Mucosa of gallbladder (tissue), 1 donor: ENCODE data around the gene SLC5A9. TPM values are rescaled to one million over a fixed set of nuclear protein-coding genes. Genes with fewer than 3 reads are reported as not detected.
A peak's percentile ranks its signal among the peaks of the same experiment; 100 is the strongest.
"Not testable (repeated sequence)": the region's sequence is repeated elsewhere in the genome, so short reads cannot be mapped to it uniquely, and the experiment has no call there.

ENCODE experiments used
- DNase-seq: peaks from one replicate; pipeline ENCODE4 v3.0.0-alpha.2; 2020; ENCODE audit warnings: low spot score
- total RNA-seq: library from RNA; stranded (reverse); gene quantifications from one replicate; pipeline ENCODE4 v1.2.1, GENCODE V29; 2021
- donor health status: DM: no; HTN: no; CAD: no.

Gene SLC5A9
- total RNA-seq, 1 donor from 2014 or later: 15.2 TPM

DNA sequence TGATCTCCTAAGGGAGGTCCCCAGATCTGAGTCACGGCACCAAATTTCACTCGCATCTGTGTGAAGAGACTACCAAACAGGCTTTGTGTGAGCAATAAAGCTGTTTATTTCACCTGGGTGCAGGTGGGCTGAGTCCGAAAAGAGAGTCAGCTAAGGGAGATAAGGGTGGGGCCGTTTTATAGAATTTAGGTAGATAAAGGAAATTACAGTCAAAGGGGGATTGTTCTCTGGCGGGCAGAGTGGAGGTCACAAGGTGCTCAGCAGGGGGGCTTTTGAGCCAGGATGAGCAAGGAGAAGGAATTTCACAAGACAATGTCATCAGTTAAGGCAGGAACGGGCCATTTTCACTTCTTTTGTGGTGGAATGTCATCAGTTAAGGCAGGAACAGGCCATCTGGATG, 8.2 kb upstream of the SLC5A9 start:
- DNase-seq: not testable (repeated sequence)

DNA sequence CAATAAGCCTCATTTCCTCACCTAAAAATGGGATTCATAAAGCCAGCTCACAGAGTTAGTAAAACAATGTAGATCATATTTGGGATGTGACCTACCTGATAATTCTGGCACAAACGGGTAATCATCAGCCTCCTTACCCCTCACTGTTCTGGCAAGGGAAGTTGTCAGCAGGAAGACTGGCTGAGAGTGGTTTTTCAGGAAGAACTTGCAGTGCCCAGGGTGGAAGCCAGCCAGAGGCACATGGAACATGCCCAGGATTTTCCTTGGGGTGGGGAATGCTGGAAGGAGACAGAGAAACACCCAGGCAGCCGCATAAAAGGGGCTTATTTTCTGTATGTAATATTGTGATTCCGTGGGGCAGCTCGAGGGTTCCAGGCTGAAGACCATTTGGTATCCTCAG, 7.7 kb upstream of the SLC5A9 start:
- peak; percentile 54 for DNase-seq

DNA sequence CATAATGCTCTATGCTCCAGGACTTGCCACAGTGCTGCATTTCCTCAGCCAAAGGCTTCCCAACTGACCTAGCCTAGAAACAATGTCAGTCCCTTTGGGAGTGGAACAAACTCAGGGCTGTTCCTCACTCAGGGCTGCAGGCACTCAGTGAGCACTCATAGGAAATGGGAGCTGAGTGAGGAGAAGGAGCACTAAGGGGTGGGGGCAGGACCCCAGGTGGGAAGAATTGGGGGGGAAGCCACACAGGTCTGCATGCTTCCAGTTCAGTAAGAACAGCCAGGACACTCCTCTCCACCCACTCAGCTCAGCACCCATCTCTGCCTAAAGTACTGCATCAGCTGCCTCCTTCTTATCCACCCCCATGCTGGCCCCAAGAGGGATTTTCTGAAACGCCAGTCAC, 7.3 kb upstream of the SLC5A9 start:
- no peak for DNase-seq

DNA sequence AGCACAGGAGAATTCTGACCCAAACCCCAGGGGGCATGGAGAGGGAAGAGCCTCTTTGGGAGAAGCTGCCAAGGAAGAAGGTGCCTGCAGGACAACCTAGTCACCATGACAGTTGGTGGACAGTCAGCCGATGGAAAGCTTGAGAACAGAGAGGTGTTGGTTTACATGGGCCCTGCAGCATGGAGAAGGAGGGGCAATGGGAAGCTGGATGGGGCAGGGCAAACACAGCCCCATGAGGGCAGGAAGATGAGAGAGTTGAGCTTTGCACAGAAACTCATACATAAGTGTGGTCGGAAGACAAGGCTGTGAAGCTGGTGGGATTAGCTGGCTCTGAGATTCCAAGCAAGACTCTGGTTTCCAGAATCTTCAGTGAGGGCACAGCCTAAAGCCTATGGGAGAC, 6.6 kb upstream of the SLC5A9 start:
- DNase-seq: no peak

DNA sequence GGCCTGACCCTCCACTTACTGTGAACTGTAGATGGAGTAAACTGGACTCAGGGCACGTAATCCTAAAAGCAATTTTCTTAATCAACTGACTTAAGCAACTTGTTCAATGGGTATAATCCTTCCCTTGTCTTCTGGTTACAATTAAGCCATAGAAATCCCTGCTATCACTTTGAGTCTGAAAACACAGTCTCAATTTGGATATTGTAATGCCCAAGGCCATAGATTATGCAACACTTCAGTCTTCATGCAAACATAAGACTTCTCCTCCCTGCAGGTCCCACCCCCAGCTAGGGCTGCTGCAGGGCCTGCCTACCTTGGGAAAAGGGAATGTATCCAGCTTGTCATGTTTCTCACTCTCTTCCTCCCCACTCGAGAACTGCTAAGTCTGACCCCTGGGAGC, 6.2 kb upstream of the SLC5A9 start:
- DNase-seq: no peak

DNA sequence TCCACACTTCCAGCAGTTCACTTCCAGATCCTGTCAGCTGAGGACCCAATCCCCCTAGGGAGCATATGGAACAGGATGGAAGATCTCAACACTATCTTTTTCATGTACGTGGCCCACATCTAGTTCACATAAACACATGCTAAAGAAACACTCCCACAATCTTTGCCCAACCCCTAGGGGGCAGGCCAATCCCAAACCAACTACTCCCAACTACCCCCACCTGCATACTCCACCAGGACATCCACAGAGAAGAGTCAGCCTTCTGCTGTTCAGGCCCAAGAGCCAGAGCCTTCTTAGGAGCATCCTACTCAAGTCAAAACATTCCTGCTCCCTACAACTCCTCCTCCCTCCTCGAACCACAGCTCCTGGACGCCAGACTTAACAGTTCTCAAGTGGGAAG, 5.6 kb upstream of the SLC5A9 start:
- DNase-seq: no peak

DNA sequence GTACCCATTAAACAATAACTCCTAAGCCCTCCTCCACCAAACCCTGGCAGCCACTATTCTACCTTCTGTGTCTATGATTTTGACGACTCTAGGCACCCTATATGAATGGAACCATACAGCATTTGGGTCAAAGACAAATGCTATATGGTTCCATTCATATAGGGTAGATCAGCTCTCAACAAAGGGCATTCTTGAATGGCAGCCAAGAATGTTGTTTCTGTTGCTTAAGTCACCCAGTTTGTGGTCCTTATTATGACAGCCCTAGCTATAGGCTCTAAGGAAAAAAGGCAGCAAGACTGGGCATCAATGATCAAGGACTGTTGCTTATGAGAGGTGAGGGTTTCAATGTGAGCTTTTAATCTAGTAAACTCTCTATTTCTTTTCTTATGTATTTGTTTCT, 4.7 kb upstream of the SLC5A9 start:
- no peak for DNase-seq

DNA sequence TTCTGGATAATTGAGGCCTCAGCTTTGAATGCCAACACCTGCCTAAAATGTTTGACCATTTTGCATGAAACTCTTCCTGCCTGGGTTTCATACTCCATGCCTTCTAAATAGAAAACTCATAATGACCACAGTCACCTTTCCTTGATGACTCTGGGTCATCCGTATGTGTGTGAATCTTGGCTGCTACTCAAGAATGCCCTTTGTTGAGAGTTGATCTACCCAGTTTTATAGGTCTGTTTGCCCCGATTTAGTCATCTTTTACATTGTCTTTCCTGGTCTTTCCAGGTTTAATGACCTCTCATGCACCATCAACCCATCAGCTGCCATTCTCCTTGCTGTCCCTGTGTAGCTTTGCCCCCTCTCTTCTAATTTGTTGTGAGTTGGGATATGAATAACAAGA, 2.7 kb upstream of the SLC5A9 start:
- DNase-seq: no peak

DNA sequence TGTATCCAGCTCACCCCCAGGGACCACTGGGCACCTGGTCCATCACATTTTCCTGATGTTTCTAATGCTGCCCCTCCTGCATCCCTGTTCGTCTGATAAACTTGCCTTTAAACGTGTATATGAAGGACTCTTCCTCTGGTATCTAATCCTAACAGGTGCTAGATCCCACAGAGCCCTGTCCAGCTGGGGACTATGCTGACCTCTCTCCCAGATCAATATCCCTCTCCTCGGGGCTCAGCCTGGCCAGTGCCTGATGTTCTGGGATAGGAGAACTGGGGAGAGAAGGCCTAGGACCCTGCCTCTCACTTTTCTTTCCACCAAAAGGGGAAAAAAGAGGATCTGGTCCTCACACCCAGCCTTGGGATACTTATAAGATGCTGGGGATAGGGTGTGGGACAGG, 1.4 kb upstream of the SLC5A9 start:
- no peak for DNase-seq

DNA sequence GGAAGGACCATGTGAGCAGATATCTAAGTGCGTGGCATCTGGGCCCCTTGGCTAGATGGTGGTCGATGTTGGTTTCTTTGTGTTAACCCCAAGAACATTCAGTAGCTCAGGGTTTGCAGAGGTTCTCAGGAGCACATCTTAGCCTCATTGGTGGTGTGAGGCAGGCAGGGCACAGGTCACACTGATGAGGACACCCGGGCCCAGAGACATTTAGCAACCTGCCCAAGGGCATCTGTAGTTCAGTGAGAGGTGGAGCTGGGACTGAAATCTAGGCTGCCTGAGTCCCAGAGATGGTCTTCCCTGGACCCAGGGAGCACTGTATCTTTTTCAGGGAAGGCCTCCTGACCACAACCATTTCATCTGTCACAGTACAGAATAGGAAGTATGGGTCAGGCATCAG, 859 bp upstream of the SLC5A9 start:
- DNase-seq: no peak

DNA sequence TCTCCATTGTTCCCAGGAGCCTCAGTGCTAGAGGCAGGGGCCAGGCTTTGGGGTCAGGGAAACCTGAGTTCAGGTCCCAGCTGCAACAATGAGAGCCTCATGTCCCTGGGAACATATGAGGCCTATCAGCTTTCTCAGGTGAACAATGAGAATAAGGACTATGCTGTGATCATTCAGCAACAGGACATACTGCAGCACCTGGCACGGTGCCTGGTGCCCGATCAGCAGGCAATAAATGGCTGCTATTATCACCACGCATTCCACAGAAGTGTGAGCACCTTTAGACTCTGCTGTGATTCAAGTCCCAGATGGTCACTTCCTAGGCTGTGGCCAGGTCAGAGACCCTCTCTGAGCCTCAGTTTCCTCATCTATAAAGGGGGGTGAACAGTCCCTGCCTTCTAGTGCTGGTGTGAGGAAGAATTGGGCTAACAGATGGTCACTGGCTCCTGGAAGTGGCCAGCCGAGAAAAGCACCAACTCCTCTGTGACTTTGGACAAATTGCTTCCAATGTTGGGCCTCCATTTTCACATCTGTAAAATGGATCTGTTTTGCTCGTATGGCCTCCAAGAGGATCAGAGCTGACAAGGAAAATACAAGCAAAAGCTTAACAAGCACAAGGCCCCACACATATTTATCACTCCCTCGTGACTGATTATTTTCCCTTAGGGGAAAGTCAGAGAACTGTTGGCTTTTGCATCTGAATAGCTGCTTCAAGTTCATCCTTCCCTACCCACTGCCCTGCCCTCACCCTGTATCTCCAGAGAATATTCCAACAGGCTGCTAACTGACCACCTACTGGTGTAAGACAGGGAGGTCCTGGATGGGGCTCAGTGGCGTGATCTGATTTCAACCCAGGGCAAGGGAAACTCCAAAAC, 1.1 kb downstream of the SLC5A9 start:
- peak; percentile 70 for DNase-seq

DNA sequence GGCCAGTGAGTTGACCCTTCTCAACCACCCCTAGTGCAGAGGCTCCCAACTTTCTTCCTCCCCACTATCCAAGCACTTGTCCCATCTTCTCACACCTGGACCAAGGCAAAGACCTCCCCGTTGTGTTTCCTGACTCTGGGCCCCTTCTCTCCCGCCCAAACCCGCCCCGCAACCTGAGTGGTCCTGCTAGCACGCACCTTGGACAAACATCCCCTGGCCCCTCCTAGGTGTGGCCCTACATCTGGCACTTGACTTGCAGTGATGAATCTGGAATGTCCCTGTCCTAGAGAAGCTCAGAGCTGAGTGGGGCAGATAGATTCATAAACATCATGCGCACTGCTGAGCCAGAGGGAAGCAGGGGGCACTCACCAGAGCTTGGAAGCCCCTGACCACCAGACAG, 2.3 kb downstream of the SLC5A9 start:
- DNase-seq: no peak

DNA sequence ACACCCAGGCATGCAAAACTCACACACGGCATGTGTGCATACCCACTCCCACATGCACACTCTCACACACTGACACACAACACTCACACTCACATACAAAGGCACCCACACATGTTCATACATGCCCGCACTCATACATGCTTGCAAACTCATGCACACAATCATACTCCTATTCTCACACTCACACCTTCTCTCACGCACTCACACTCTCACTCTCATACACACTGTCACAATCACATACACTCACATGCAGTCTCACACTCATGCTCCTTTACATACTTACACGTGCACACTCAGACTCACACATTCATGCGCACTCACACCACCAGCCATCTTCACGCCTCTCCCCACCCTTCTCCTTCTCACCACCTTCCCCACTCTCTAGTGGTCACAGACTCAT, 3.1 kb downstream of the SLC5A9 start:
- no peak for DNase-seq

DNA sequence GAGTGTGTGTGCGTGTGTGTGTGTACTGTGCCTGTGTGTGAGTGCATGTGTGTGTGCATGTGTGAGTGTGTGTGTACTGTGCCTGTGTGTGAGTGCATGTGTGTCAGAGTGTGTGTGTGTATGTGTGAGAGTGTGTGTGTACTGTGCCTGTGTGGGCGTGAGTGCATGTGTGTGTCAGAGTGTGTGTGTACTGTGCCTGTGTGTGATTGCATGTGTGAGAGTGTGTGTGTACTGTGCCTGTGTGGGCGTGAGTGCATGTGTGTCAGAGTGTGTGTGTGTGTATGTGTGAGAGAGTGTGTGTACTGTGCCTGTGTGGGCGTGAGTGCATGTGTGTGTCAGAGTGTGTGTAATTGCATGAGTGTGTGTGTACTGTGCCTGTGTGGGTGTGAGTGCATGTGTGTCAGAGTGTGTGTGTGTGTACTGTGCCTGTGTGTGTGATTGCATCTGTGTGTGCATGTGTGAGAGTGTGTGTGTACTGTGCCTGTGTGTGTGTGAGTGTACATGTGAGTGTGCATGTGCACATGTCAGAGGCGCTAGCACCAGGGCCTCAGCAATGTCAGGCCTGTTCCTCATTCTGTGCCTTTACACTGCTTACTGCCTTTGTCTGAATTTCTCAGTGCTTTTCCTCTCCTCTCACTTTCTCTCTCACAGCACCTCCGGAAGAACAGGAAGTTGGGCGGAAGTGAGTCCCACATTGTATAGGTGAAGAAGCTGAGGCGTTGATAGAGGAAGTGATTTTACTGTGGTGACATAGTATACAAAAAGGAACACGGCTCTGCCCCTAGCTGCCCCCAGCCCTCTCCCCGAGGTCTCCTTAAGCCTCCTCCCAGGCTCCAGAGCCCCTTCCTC, 4.9 kb downstream of the SLC5A9 start:
- DNase-seq: no peak

DNA sequence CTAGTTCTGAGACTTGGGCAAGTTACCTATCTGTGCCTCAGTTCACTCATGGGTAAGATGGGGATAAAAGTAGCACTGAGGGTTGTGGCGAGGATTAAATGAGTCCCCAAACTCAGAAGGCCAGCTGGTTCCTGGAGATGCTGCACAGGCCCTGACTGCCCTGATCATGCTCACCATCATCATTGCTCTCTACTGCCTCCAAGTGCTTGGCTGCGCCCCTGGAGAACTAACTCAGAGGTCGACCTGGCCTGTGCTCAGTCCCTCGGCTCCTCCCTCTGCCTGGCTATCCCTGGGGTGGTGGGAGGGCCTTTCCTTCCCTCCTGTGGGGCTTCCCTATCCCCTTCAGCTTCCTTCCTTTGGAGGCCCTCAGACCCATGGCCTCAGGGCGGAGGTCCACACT, 5.6 kb downstream of the SLC5A9 start:
- no peak for DNase-seq

DNA sequence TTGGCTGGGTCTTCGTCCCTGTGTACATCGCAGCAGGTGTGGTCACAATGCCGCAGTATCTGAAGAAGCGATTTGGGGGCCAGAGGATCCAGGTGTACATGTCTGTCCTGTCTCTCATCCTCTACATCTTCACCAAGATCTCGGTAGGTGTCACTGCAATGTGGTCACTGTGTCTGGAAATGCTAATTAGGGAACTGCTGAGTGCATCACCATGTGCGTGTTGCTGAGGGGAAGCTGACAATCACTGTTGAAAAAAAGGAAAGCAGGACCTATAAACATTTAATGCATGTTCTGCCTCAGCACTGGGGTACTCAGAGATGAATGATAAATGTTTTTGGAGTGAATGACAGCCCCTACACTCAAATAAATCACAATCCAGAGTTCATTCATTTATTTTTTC, 6.8 kb downstream of the SLC5A9 start:
- DNase-seq: no peak

DNA sequence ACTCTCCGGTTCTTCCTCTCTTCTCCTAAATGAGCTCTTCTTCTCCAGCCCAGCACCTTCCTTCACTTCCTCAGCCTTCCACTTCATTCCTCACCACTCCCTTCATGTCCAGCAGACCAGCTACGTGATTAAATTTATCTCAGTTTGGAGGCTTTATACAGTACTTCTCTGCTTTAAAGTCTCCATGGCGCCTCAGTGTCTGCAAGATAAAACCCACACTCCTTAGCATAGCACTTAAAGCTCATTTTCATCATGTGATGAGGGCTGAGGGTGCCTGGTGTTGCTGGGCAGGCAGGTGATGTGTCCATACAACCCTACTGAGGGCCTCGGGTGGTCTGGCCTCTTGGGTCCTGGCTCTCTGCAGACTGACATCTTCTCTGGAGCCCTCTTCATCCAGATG, 7.7 kb downstream of the SLC5A9 start:
- DNase-seq: no peak

DNA sequence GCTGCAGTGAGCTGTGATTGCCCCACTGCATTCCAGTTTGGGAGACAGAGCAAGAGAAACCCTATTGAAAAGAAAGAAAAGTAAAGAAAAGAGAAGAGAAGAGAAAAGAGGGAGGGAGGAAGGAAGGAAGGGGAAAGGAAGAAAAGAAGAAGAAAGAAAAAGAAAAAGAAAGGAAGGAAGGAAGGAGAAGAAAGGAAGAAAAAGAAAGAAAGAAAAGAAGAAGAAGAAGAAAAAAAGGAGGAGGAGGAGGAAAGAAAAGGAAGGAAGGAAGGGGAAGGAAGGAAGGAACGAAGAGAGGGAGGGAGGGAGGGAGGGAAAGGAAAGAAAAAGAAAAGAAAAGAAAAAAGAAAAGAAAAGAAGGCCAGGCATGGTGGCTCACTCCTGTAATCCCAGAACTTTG, 10.2 kb downstream of the SLC5A9 start:
- no peak for DNase-seq

DNA sequence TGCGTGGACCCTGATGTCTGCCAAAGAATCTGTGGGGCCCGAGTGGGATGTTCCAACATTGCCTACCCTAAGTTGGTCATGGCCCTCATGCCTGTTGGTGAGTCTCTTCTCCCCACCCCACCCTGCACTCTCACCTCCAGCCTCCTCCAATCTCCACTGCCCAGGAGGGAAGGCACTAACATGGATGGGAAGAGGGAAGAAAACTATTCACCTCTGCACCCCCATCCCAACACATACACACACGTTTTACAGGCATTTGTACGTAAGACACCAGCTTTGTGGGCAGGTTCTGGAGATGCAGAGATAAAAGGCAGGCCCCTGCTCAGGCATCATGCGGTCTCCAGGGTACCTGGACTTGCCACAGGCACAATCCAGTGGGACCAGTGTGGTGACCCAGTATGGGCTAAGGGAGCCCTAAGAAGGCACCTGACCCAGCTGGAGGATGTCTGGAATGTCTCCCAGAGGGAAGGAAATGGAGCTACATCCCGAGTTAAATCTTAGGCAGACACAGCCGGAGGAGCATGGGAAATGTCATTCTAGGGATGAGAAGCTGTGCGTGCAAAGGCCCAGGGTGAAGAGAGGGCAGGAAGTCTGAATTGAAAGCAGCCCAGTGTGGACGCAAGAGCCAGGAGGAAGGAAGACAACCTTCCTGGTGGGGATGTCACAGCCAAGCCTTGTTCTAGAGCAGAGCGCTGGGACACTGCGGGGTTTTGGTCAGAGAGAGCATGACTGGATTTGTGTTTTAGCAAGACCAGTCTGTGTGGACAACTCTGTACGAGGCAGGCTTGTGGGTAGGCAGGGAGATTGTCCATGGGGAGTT, 11.4 kb downstream of the SLC5A9 start:
- no peak for DNase-seq

DNA sequence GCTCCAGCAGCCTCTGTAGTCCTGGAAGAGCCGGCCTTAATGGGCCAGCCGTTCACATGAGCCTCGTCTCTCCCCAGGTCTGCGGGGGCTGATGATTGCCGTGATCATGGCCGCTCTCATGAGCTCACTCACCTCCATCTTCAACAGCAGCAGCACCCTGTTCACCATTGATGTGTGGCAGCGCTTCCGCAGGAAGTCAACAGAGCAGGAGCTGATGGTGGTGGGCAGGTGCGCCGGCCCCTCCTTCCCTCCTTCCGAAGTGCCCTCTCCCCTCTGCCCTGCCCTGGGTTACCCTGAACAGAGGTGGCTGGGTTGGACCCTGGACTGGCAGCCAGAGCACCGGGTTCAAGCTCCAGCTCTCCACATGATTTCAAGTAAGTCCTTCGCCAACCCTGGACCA, 13.1 kb downstream of the SLC5A9 start:
- no peak for DNase-seq

DNA sequence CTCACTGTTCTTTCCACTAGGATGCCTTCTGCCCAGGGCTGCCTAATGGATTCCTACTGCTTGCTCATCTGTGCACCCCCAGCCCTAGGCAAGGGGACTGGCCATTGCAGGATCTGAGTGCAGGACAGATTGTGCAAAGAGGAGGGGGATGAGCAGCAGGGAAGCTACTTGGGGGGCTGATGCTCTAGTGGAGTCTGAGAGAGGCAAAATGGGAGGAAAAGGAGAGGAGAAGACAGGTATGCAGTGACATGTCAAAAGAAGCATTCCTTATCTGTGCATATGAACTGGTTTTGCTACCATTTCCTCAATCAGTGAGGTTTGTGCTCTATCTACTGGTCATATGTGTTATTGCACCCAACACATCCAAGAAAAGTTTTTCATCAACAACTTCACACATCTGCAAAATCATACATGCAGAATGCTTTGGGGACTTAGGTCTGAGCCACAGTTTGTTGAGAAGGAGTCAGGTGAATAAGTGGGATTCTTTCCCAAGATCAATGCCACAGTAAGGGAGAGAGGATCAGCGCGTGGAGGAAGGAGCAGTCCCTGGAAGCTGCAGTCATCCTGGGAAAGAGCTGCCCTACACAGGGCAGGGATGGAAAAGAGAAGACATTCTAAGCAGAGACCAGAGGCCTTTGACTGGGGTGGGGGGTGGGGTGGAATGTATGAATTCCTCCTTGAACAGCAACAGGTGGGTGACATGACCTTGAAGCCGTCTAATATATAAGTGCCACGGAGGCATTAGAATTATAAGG, 14.4 kb downstream of the SLC5A9 start:
- no peak for DNase-seq
